ENCODE results near the gene ASB7.

DNA sequence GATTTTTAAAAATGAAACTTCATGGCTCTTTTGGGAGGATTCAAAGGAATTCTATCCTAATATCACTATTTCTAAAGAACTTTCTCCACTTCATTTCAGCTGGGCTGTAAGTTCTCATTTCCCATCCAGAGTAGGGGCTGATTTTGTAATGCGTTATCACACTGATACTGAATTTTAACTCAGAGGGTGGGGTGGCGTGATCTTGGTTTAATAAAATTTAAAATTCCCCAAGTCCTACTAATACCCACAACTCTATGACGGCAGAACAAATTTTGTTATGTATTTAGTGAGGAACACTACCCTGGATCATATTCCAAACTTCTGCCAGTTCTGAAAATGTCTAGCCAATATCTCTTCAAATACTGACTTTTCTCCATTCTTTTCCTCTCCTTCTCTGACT is 92.7 kb downstream of the ASB7 start:
- TF ChIP-seq, protein P1, sequence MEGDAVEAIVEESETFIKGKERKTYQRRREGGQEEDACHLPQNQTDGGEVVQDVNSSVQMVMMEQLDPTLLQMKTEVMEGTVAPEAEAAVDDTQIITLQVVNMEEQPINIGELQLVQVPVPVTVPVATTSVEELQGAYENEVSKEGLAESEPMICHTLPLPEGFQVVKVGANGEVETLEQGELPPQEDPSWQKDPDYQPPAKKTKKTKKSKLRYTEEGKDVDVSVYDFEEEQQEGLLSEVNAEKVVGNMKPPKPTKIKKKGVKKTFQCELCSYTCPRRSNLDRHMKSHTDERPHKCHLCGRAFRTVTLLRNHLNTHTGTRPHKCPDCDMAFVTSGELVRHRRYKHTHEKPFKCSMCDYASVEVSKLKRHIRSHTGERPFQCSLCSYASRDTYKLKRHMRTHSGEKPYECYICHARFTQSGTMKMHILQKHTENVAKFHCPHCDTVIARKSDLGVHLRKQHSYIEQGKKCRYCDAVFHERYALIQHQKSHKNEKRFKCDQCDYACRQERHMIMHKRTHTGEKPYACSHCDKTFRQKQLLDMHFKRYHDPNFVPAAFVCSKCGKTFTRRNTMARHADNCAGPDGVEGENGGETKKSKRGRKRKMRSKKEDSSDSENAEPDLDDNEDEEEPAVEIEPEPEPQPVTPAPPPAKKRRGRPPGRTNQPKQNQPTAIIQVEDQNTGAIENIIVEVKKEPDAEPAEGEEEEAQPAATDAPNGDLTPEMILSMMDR (IDR thresholded peaks at IDR 0.05), result no peak
- no peak for TF ChIP-seq EZH2 (IDR thresholded peaks at IDR 0.05)
